Uterus (tissue), 2 donors: ENCODE data around the gene INS.

Experiments
- CTCF ChIP-seq, 4 experiments: fragments of 200-600 bp in 2 of 4; fragments of 450-650 bp in 2 of 4; sonication (generic) in 2 of 4; IDR thresholded peaks; one replicate each; pipeline ENCODE4 v1.5.1; 2016 to 2019; ENCODE audit warnings: antibody characterized with exemption in 4 of 4, mild to moderate bottlenecking in 2 of 4, moderate library complexity in 1 of 4
- POLR2A ChIP-seq, 2 donors: fragments of 450-650 bp; IDR thresholded peaks; one replicate each; pipeline ENCODE4 v1.6.1; 2016; ENCODE audit warnings: antibody characterized with exemption in 2 of 2, mild to moderate bottlenecking in 1 of 2, moderate library complexity in 1 of 2

GRCh38 chr11:2158296-2158737 lies 2.7 kb downstream of the INS start:
- TF ChIP-seq POLR2A (IDR thresholded peaks at IDR 0.05) (no peak), CTCF (IDR thresholded peaks at IDR 0.05) (no peak)
